ENCODE measurements around the gene FAM174C. TPM values are rescaled to one million over a fixed set of nuclear protein-coding genes. Genes with fewer than 3 reads are reported as not detected.

The FAM174C gene
- total and polyA plus RNA-seq, 11 donors: 11.6 to 56.4 (median 23.8) TPM

- ATAC-seq: no peak
- 48 to 58% (median 52%) methylated on average over 42 to 55 of the region's 55 CpGs for WGBS, 4 donors
- H3K27me3 ChIP-seq: peaks cover 20 to 92% (median 63%) of the 10 kb centered on the region in 9 donors
Measured at GRCh38 chr19:1287354-1288225, 12.3 kb downstream of the FAM174C start.

GRCh38 chr19:1288226-1288612, 12.9 kb downstream of the FAM174C start:
- no peaks in the 10 kb centered on the region for H3K36me3 ChIP-seq
- no peak overlapping the region for H3K27ac ChIP-seq
- TF ChIP-seq, protein P1, sequence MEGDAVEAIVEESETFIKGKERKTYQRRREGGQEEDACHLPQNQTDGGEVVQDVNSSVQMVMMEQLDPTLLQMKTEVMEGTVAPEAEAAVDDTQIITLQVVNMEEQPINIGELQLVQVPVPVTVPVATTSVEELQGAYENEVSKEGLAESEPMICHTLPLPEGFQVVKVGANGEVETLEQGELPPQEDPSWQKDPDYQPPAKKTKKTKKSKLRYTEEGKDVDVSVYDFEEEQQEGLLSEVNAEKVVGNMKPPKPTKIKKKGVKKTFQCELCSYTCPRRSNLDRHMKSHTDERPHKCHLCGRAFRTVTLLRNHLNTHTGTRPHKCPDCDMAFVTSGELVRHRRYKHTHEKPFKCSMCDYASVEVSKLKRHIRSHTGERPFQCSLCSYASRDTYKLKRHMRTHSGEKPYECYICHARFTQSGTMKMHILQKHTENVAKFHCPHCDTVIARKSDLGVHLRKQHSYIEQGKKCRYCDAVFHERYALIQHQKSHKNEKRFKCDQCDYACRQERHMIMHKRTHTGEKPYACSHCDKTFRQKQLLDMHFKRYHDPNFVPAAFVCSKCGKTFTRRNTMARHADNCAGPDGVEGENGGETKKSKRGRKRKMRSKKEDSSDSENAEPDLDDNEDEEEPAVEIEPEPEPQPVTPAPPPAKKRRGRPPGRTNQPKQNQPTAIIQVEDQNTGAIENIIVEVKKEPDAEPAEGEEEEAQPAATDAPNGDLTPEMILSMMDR (IDR thresholded peaks at IDR 0.05): no peak
- no peak for TF ChIP-seq POLR2A (IDR thresholded peaks at IDR 0.05)
- DNase-seq (no peak), ATAC-seq (no peak)
- peaks cover 20 to 93% (median 59%) of the 10 kb centered on the region in 9 donors for H3K27me3 ChIP-seq
- 90 to 96% (median 92%) methylated on average over 10 to 18 of the region's 18 CpGs for WGBS, 4 donors
- intact Hi-C loops (cut with DNase I): loop anchor here in 3 of 10 donors (10.0 kb wide), 3 partner anchors 67 to 237 kb away; partner anchors contain the start of gene PLK5 (in 2 of the 3)
- no peaks in the 10 kb centered on the region for H3K9me3 ChIP-seq
- H3K4me1 ChIP-seq: peaks cover 0 to 23% (median 0%) of the 10 kb centered on the region in 12 donors
- no peak overlapping the region for H3K4me3 ChIP-seq

More at GRCh38 chr19:1287354-1288225, 12.3 kb downstream of the FAM174C start:
- H3K9me3 ChIP-seq: no peaks in the 10 kb centered on the region
- TF ChIP-seq POLR2A (IDR thresholded peaks at IDR 0.05): no peak
- TF ChIP-seq, protein P1 (IDR thresholded peaks at IDR 0.05): no peak
- no peak for DNase-seq
- intact Hi-C loops (cut with DNase I): loop anchor here in 3 of 10 donors (10.0 kb wide), 3 partner anchors 67 to 237 kb away; partner anchors contain the start of gene PLK5 (in 2 of the 3)
- H3K4me1 ChIP-seq: peaks cover 0 to 23% (median 0%) of the 10 kb centered on the region in 12 donors
- H3K4me3 ChIP-seq: no peak overlapping the region
- no peak overlapping the region for H3K27ac ChIP-seq
- no peaks in the 10 kb centered on the region for H3K36me3 ChIP-seq

DNA sequence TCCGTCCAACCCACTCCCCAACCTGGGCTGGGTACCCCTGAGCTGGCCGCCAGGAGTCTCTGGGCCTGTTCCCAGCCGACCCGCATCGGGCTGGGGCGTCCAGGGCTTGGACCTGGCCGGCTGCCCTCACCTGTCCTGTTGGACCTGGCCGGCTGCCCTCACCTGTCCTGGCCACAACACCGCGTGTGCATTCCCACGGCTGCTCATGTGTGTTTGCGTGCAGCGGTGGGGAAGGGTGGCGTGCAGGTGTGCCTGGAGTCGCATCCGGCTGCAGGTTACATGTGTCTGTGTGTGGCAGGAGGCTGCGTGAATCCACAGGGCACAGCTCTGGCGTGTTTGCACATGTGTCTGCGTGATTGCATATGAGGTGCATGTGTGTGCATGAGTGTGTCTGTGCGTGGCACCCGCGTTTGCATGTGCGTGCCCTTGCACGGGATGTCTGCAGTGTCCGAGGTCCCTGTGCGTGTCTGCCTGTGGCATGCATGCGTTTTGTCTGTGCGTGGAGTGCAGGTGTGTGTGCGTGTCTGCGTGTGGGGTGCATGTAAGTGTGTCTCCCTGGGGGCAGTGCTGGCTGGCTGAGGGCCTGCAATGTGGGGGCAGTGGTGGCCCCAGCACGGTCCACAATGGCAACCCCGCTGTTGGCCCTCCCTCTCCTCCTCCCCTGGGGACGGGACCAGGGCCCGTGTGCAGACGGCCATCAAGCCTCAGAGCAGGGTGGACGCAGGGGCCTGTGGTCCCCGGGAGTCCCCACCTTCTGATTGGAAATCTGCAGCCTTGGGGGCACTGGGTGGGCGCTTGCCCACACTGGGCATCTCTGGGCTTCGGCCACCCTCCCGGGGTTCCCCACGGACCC, 13.7 kb downstream of the FAM174C start:
- DNase-seq: no peak
- intact Hi-C loops (cut with DNase I): loop anchor here in 3 of 10 donors (10.0 kb wide), 3 partner anchors 66 to 236 kb away; partner anchors contain the start of gene PLK5 (in 2 of the 3)
- 83 to 94% (median 89%) methylated on average over 18 to 41 of the region's 41 CpGs for WGBS, 4 donors
- TF ChIP-seq, protein P1 (IDR thresholded peaks at IDR 0.05): no peak
- TF ChIP-seq POLR2A (IDR thresholded peaks at IDR 0.05): no peak
- H3K4me1 ChIP-seq: peaks cover 0 to 23% (median 0%) of the 10 kb centered on the region in 12 donors
- H3K36me3 ChIP-seq: no peaks in the 10 kb centered on the region
- no peaks in the 10 kb centered on the region for H3K9me3 ChIP-seq
- H3K4me3 ChIP-seq: no peak overlapping the region
- ATAC-seq: no peak
- H3K27ac ChIP-seq: no peak overlapping the region
- H3K27me3 ChIP-seq: peaks cover 25 to 93% (median 60%) of the 10 kb centered on the region in 9 donors
